ENCODE measurements around the gene CBLN3. TPM values are rescaled to one million over a fixed set of nuclear protein-coding genes. Genes with fewer than 3 reads are reported as not detected.

Gene CBLN3
- total RNA-seq, 1 donor from 2014 or later: 5.2 TPM

GRCh38 chr14:24418492-24418873, 11.0 kb downstream of the CBLN3 start:
- Mint-ChIP-seq H3K27me3 (ENCODE audit: low read depth) (no peaks in the 10 kb centered on the region), H3K9me3 (ENCODE audit: low read depth) (no peaks in the 10 kb centered on the region)

GRCh38 chr14:24417832-24418491, 11.5 kb downstream of the CBLN3 start:
- DNase-seq (ENCODE audit: low spot score): no peak
- Mint-ChIP-seq H3K36me3 (ENCODE audit: low read depth) (peaks cover 18% of the 10 kb centered on the region), H3K9me3 (ENCODE audit: low read depth) (no peaks in the 10 kb centered on the region), H3K4me1 (ENCODE audit: low read depth) (no peaks in the 10 kb centered on the region), H3K4me3 (ENCODE audit: unreplicated experiment) (no peak overlapping the region), H3K27ac (ENCODE audit: unreplicated experiment) (no peak overlapping the region), H3K27me3 (ENCODE audit: low read depth) (no peaks in the 10 kb centered on the region)
- TF ChIP-seq CTCF (IDR thresholded peaks at IDR 0.05): no peak

More at GRCh38 chr14:24418492-24418873, 11.0 kb downstream of the CBLN3 start:
- TF ChIP-seq CTCF (IDR thresholded peaks at IDR 0.05): no peak
- DNase-seq (ENCODE audit: low spot score): no peak
- Mint-ChIP-seq H3K4me3 (ENCODE audit: unreplicated experiment) (no peak overlapping the region), H3K4me1 (ENCODE audit: low read depth) (no peaks in the 10 kb centered on the region), H3K36me3 (ENCODE audit: low read depth) (peaks cover 16% of the 10 kb centered on the region), H3K27ac (ENCODE audit: unreplicated experiment) (no peak overlapping the region)

- no peak for DNase-seq (ENCODE audit: low spot score)
- no peak overlapping the region for H3K27ac Mint-ChIP-seq (ENCODE audit: unreplicated experiment)
- H3K9me3 Mint-ChIP-seq (ENCODE audit: low read depth): no peaks in the 10 kb centered on the region
- H3K36me3 Mint-ChIP-seq (ENCODE audit: low read depth): peaks cover 25% of the 10 kb centered on the region
- H3K4me3 Mint-ChIP-seq (ENCODE audit: unreplicated experiment): no peak overlapping the region
- no peaks in the 10 kb centered on the region for H3K27me3 Mint-ChIP-seq (ENCODE audit: low read depth)
- TF ChIP-seq CTCF (IDR thresholded peaks at IDR 0.05): no peak
- no peaks in the 10 kb centered on the region for H3K4me1 Mint-ChIP-seq (ENCODE audit: low read depth)
Observed at GRCh38 chr14:24416932-24417619, 12.4 kb downstream of the CBLN3 start.

- Mint-ChIP-seq H3K27me3 (ENCODE audit: low read depth) (no peaks in the 10 kb centered on the region), H3K27ac (ENCODE audit: unreplicated experiment) (no peak overlapping the region), H3K4me3 (ENCODE audit: unreplicated experiment) (no peak overlapping the region), H3K4me1 (ENCODE audit: low read depth) (no peaks in the 10 kb centered on the region), H3K9me3 (ENCODE audit: low read depth) (no peaks in the 10 kb centered on the region), H3K36me3 (ENCODE audit: low read depth) (peaks cover 26% of the 10 kb centered on the region)
- DNase-seq (ENCODE audit: low spot score): no peak
- no peak for TF ChIP-seq CTCF (IDR thresholded peaks at IDR 0.05)
Observed at GRCh38 chr14:24416254-24416931, 13.1 kb downstream of the CBLN3 start.

GRCh38 chr14:24415421-24416253, 13.8 kb downstream of the CBLN3 start:
- H3K4me1 Mint-ChIP-seq (ENCODE audit: low read depth): no peaks in the 10 kb centered on the region
- DNase-seq (ENCODE audit: low spot score): no peak

More at GRCh38 chr14:24415421-24416253, 13.8 kb downstream of the CBLN3 start:
- Mint-ChIP-seq H3K27me3 (ENCODE audit: low read depth) (no peaks in the 10 kb centered on the region), H3K27ac (ENCODE audit: unreplicated experiment) (no peak overlapping the region), H3K36me3 (ENCODE audit: low read depth) (peaks cover 28% of the 10 kb centered on the region), H3K4me3 (ENCODE audit: unreplicated experiment) (no peak overlapping the region), H3K9me3 (ENCODE audit: low read depth) (no peaks in the 10 kb centered on the region)
- TF ChIP-seq CTCF (IDR thresholded peaks at IDR 0.05): no peak
